ENCODE data around the gene RAD51B. TPM values are rescaled to one million over a fixed set of nuclear protein-coding genes. Genes with fewer than 3 reads are reported as not detected.

The RAD51B gene
- total and polyA plus RNA-seq, 2 donors, result 6.2 to 92.9 TPM

DNA sequence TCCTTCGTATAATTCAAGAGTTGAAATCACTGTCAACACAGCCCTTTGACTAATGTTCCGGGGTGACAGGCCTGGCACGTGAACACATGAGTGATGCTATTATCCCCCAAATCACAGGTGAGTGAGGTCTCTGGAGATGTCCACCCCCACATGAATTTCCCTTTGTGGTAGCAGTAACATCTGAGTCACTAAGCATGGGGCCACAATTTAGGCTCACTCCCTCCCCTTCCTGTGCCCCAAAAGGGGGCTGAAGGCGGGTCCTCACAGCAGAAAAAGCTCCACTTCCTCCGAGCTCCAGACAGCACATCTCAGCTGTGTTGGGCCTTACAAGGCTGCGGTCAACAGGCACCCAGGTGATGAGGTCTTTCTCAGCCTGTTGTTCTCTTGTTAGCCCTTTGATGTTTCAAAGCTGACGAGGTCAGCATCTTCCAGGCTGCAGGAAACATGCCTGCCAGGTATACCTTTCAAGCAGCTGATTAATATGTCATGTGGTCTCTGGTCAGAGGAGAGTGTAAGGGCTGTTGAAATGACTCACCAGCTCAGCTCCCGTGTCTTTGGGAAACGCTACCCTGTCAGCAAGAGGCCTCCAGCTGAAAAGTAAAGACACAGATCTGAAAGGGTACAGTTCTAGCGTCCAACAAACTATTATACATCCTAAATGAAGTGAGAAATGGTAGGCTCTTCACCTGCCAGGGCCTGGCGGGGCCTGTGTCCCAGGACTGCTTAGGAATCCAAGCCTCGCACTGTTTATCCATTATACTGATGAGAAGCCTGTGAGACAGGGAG lies 866.0 kb downstream of the RAD51B start:
- WGBS, result 86% methylated on average over 12 of the region's 12 CpGs
- H3K4me3 ChIP-seq (ENCODE audit: low read depth, low read length), result no peak overlapping the region
- no peak for DNase-seq (ENCODE audit: extremely low spot score)
- H3K36me3 ChIP-seq (ENCODE audit: insufficient read depth), result no peaks in the 10 kb centered on the region
- peaks cover 2% of the 10 kb centered on the region for H3K4me1 ChIP-seq (ENCODE audit: insufficient read depth)
- H3K27ac ChIP-seq (ENCODE audit: low read depth), result peak overlapping the region; percentile 4

DNA sequence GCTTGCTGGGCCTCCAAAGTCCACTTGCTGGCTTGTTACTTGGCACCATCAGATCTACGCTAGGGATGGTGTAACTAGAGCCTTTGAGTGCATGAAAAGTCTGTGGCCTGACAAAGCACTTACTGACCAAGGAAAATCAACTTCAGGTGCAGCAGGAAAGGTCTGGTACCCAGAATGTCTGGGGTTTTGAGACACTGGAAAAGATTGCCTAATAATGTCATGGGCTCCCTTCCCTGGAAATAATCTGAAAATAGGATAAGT lies 866.6 kb downstream of the RAD51B start:
- DNase-seq (ENCODE audit: extremely low spot score), result no peak
- Histone ChIP-seq H3K36me3 (ENCODE audit: insufficient read depth) (no peaks in the 10 kb centered on the region), H3K4me1 (ENCODE audit: insufficient read depth) (peaks cover 2% of the 10 kb centered on the region), H3K4me3 (ENCODE audit: low read depth, low read length) (no peak overlapping the region), H3K27ac (ENCODE audit: low read depth) (no peak overlapping the region)
- WGBS, result 97% methylated on average over 1 of the region's 1 CpG

DNA sequence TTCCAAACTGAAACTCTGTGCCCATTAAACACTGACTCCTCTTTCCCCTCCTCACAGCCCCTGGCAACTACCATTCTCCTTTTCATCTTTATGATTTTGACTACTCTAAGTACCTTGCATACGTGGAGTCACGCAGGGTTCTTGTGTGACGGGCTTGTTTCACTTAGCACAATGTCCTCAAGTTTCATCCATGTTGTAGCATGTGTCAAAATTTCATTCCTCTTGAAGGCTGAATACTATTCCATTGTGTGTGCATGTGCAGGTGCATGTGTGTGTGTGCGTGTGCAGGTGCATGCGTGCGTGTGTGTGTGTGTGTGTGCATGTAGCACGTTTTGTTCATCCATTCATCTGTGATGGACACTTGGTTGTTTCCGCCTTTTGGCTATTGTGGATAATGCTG lies 867.1 kb downstream of the RAD51B start:
- H3K4me3 ChIP-seq (ENCODE audit: low read depth, low read length), result no peak overlapping the region
- peaks cover under 1% of the 10 kb centered on the region for H3K4me1 ChIP-seq (ENCODE audit: insufficient read depth)
- DNase-seq (ENCODE audit: extremely low spot score), result no peak
- no peak overlapping the region for H3K27ac ChIP-seq (ENCODE audit: low read depth)
- no peaks in the 10 kb centered on the region for H3K36me3 ChIP-seq (ENCODE audit: insufficient read depth)
- WGBS, result 92% methylated on average over 8 of the region's 8 CpGs

DNA sequence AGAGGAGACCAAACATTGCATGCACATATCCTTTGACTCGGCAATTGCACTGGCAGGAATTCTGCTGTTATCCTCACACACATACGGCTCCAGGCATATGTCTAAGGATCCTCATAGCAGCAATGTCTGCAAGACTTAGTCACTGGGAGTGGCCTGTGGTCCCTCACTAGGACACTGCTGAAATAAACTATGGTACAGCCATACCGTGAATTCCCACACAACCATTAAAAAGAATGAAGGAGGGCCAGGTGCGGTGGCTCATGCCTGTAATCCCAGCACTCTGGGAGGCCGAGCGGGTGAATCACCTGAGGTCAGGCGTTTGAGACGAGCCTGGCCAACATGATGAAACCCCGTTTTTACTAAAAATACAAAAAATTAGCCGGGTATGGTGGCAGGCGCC lies 868.2 kb downstream of the RAD51B start:
- 86% methylated on average over 11 of the region's 11 CpGs for WGBS
- DNase-seq (ENCODE audit: extremely low spot score), result no peak
- no peaks in the 10 kb centered on the region for H3K4me1 ChIP-seq (ENCODE audit: insufficient read depth)
- no peak overlapping the region for H3K4me3 ChIP-seq (ENCODE audit: low read depth, low read length)
- no peak overlapping the region for H3K27ac ChIP-seq (ENCODE audit: low read depth)
- no peaks in the 10 kb centered on the region for H3K36me3 ChIP-seq (ENCODE audit: insufficient read depth)

DNA sequence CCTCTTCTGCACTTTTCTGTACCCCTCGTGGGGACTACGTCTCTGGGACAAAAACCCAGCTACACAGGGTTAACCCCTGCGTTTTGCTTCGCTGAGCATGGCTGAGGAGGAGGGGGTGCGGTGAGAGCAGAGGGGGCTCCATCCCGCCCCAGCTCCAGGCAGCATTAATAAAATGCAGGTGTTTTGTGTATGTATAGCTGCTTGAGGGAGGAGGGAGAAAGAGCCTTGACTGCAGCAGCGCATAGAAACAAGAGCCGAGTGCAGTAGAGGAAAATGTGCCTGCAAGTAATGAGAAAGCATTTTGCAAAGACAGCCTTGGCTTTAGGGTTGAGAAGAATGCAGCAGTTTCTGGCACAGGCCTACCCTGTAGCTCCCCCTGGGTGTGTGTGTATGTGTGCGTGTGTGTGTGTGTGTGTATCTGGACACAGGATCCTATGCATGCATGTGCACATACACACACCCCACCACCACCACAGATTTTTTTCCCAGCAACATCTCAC lies 869.3 kb downstream of the RAD51B start:
- no peak for DNase-seq (ENCODE audit: extremely low spot score)
- WGBS, result 26% methylated on average over 9 of the region's 9 CpGs
- Histone ChIP-seq H3K4me1 (ENCODE audit: insufficient read depth) (no peaks in the 10 kb centered on the region), H3K4me3 (ENCODE audit: low read depth, low read length) (no peak overlapping the region), H3K36me3 (ENCODE audit: insufficient read depth) (no peaks in the 10 kb centered on the region), H3K27ac (ENCODE audit: low read depth) (no peak overlapping the region)

DNA sequence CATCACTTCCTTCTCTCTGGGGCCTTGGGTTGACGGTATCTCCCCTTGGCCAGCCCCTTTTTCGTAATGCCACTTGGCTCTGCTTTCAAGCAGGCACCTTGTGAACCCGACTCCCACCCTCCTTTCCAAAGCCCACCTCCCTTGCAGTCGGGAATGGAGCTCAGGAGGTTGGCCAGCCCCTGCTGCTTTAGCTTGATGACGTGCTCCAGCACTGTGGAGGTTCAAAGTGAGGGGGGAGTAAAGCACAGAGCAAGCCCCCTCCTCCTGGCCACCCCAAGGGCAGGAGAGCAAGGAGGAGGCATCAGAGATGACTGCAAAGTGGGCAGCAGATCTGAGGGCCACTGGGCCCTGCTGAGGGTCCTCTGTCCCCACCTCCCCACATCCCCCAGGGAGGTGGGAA lies 869.9 kb downstream of the RAD51B start:
- WGBS, result 72% methylated on average over 5 of the region's 5 CpGs
- no peak for DNase-seq (ENCODE audit: extremely low spot score)
- H3K36me3 ChIP-seq (ENCODE audit: insufficient read depth), result no peaks in the 10 kb centered on the region
- no peak overlapping the region for H3K27ac ChIP-seq (ENCODE audit: low read depth)
- H3K4me1 ChIP-seq (ENCODE audit: insufficient read depth), result no peaks in the 10 kb centered on the region
- H3K4me3 ChIP-seq (ENCODE audit: low read depth, low read length), result no peak overlapping the region

DNA sequence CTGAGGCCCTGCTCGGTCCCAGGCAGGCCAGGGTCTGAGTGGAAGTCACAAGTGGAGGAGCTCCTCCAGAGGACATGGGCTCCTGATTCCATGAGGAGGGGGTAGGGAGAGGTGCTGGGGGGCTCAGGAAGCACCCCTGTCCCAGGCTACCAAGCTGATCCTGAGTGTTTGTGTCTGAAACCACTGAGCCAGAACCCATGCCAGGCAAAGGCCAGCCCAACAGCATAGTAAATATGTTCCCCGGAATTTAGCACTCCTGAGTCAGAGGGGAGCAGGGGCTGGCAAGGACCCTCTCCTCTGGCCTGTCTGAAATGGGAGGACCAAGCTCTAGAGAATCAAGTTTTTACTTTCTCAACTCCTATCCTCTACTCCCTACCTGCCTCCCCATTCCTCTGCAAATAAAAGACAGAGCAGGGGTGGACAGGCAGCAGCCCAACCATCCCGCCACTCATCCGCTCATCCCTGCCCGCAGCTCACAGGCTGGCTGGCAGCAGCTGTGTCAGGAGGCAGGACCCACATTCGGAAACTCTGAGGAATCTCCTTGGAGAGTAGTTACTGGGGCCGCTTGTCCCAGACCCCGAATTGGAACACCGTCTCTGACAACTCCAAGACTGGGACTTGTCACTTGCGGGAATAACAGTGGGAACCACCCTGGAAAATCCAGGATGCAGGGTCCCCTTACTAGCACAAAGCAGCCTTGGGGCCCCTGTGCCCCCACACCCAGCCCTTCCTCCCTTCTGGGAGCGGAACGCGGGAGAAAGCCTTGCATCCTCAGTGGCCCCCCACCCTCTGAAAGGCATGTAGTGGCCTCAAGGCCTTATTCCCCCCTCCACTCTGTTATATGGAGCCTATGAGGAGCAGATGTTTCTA lies 870.7 kb downstream of the RAD51B start:
- no peak overlapping the region for H3K27ac ChIP-seq (ENCODE audit: low read depth)
- no peaks in the 10 kb centered on the region for H3K4me1 ChIP-seq (ENCODE audit: insufficient read depth)
- 92% methylated on average over 13 of the region's 13 CpGs for WGBS
- H3K4me3 ChIP-seq (ENCODE audit: low read depth, low read length), result no peak overlapping the region
- no peaks in the 10 kb centered on the region for H3K36me3 ChIP-seq (ENCODE audit: insufficient read depth)
- no peak for DNase-seq (ENCODE audit: extremely low spot score)

DNA sequence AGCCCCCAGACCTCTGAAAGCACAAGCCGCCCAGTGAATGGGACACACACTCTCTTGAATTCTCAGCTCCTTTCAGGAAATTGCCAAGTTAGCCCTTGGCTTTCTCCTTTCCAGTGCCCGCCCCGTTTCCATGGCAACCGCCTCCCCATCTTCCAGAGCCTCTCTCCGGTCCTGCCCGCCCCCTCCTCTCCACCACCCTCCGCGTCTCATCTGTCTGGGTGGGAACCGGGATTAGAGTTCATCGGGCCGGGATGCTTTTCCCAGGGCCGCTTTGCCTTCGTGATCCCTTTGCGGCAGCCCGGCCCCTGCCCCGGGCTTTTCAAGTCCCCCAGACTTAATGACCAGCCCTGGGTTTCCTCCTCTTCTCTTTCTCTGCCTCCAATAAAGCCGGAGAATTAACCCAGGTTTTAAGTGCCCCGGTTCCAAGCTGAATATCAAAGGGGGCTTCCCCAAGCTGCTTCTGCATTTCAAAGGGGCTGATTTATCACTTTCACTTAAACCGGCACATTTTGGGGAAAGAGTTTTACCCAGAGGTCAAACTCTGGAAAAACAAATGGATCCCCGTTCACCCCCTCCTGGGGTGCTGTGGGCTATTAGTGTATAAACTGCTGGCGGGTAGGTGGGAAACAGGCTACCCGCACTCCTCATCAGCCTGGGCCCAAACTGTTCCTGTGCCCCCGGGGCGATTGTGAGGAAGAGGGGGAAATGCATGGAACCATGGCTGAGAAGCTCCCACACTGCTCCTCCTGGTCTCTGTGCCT lies 871.6 kb downstream of the RAD51B start:
- Histone ChIP-seq H3K36me3 (ENCODE audit: insufficient read depth) (no peaks in the 10 kb centered on the region), H3K4me1 (ENCODE audit: insufficient read depth) (no peaks in the 10 kb centered on the region), H3K4me3 (ENCODE audit: low read depth, low read length) (no peak overlapping the region), H3K27ac (ENCODE audit: low read depth) (no peak overlapping the region)
- no peak for DNase-seq (ENCODE audit: extremely low spot score)
- 93% methylated on average over 24 of the region's 24 CpGs for WGBS

DNA sequence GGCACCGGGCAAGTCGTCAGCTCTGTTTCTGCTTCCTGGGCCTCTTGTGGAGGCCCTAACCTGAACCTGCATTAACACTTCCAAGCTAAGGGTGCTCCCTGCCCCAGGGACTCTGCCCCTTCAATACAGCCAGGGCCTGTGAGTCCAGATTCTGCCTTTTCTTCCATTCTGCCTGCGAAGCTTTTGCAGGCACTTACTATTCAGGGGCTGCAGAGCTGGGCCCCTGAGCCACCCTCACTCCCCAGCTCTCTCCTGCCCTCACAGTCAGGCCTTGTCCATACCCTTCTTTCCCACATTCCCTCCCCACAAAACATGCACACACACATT lies 872.2 kb downstream of the RAD51B start:
- 75% methylated on average over 3 of the region's 3 CpGs for WGBS
- H3K4me3 ChIP-seq (ENCODE audit: low read depth, low read length), result no peak overlapping the region
- no peaks in the 10 kb centered on the region for H3K4me1 ChIP-seq (ENCODE audit: insufficient read depth)
- no peak for DNase-seq (ENCODE audit: extremely low spot score)
- H3K36me3 ChIP-seq (ENCODE audit: insufficient read depth), result no peaks in the 10 kb centered on the region
- H3K27ac ChIP-seq (ENCODE audit: low read depth), result no peak overlapping the region

DNA sequence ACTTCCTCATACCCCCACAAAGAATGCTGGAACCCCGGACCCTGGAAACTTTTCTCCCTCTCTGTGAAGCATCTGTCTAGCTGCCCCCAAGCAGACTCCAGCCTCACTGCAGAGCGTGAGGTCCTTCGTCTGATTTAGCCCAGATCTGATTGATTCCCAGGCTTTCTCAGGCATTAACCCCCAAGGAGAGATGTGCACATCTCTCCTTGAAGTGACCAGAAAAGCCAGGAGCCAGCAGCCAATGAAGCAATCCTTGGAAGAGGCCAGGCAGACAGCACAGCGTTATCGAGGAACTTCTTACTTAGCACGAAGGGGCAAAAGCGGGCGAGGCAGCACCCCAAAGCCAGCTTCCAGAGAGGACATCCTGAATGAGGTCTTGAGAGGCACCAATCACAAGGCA lies 872.6 kb downstream of the RAD51B start:
- Histone ChIP-seq H3K36me3 (ENCODE audit: insufficient read depth) (no peaks in the 10 kb centered on the region), H3K4me3 (ENCODE audit: low read depth, low read length) (no peak overlapping the region), H3K27ac (ENCODE audit: low read depth) (no peak overlapping the region), H3K4me1 (ENCODE audit: insufficient read depth) (no peaks in the 10 kb centered on the region)
- no peak for DNase-seq (ENCODE audit: extremely low spot score)
- 89% methylated on average over 8 of the region's 8 CpGs for WGBS

DNA sequence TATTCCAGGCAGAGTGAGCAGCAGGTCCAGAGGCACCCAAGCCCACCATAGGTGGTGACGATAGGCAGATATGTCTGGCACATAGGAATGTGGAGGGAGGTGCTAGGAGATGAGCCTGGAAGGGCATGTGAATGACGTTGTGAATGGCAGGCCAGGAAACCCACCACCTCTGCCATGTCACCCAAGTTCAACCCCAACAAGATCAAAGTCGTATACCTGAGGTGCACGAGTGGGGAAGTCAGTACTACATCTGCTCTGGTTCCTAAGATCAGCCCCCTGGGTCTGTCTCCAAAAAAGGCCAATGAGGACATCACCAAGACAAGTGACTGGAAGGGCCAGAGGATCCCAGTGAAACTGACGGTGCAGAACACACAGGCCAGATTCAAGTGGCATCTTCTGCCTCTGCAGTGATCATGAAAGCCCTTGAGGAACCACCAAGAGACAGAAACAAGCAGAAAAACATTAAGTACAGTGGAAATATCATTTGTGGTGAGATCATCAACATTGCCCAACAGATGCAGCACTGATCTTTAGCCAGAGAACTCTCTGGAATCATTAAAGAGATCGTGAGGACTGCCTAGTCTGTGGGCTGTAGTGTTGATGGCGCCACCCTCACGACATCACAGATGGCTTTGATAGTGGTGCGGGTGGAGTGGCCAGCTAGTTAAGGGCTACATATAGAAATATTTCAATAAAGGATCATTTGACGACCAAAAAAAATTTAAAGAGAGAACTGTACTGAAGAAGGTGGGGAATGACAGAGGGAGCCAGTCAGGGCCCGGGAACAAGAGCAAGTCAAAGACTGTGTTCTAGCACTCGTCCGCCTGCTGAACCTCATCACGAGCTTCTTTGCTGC lies 873.6 kb downstream of the RAD51B start:
- WGBS, result 80% methylated on average over 14 of the region's 14 CpGs
- no peak overlapping the region for H3K4me3 ChIP-seq (ENCODE audit: low read depth, low read length)
- no peak for DNase-seq (ENCODE audit: extremely low spot score)
- H3K4me1 ChIP-seq (ENCODE audit: insufficient read depth), result no peaks in the 10 kb centered on the region
- H3K27ac ChIP-seq (ENCODE audit: low read depth), result no peak overlapping the region
- H3K36me3 ChIP-seq (ENCODE audit: insufficient read depth), result no peaks in the 10 kb centered on the region

DNA sequence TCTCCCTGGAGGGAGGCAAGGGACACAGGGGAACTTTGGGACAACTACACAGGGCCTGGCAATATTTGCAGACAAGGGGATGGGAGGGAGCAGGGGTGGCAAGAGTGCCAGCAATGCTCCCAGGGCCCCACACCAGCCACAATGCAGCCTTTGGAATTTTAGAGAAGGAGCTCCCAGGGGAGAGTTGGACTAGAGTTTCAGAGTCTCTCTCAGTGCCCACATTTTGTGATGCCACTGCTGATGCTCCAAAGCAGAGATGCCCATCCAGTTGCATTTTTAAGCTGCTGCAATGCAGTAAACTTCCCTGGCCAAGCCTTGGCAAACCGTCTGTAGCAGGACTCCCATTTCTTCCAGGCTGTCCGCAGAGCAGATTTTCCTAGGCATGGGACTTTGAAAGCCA lies 874.3 kb downstream of the RAD51B start:
- Histone ChIP-seq H3K36me3 (ENCODE audit: insufficient read depth) (no peaks in the 10 kb centered on the region), H3K4me3 (ENCODE audit: low read depth, low read length) (no peak overlapping the region), H3K4me1 (ENCODE audit: insufficient read depth) (no peaks in the 10 kb centered on the region), H3K27ac (ENCODE audit: low read depth) (no peak overlapping the region)
- DNase-seq (ENCODE audit: extremely low spot score), result no peak
- 86% methylated on average over 2 of the region's 2 CpGs for whole genome bisulfite sequencing

Data from urinary bladder (tissue), 4 donors.